ENCODE measurements around the gene PDHB. TPM values are rescaled to one million over a fixed set of nuclear protein-coding genes. Genes with fewer than 3 reads are reported as not detected.

Gene PDHB
- total and polyA plus RNA-seq, 4 donors = 50.8 to 67.6 (median 63.1) TPM

DNA sequence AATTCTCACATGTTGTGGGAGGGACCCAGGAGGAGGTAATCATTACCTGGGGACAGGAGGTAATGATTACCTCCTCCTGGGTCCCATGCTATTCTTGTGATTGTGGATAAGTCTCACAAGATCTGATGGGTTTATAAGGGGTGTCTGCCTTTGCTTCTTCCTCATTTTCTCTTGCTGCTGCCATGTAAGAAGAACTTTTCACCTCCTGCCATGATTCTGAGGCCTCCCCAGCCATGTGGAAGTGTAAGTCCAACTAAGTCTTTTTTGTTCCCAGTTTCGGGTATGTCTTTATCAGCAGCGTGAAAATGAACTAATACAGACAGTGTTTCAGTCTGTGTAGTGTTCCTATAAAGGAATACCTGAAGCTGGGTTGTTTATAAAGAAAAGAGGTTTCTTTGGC lies 45.1 kb upstream of the PDHB start:
- Histone ChIP-seq H3K27me3 (ENCODE audit: control insufficient read depth in 3 of 3, insufficient read depth in 3 of 3, low read length in 2 of 3) (no peaks in the 10 kb centered on the region), H3K9me3 (ENCODE audit: control insufficient read depth in 4 of 4, insufficient read depth in 3 of 4, low read length in 3 of 4) (no peaks in the 10 kb centered on the region), H3K27ac (ENCODE audit: low read depth in 1 of 2, low read length in 1 of 2) (no peak overlapping the region), H3K36me3 (ENCODE audit: control insufficient read depth in 4 of 4, insufficient read depth in 4 of 4, low read length in 4 of 4) (no peaks in the 10 kb centered on the region), H3K4me3 (no peak overlapping the region), H3K9ac (ENCODE audit: insufficient read depth in 1 of 2, low read length in 2 of 2) (no peak overlapping the region), H3K4me1 (ENCODE audit: control insufficient read depth in 5 of 5, insufficient read depth in 5 of 5, low read length in 5 of 5) (no peaks in the 10 kb centered on the region)
- TF ChIP-seq, protein P1, sequence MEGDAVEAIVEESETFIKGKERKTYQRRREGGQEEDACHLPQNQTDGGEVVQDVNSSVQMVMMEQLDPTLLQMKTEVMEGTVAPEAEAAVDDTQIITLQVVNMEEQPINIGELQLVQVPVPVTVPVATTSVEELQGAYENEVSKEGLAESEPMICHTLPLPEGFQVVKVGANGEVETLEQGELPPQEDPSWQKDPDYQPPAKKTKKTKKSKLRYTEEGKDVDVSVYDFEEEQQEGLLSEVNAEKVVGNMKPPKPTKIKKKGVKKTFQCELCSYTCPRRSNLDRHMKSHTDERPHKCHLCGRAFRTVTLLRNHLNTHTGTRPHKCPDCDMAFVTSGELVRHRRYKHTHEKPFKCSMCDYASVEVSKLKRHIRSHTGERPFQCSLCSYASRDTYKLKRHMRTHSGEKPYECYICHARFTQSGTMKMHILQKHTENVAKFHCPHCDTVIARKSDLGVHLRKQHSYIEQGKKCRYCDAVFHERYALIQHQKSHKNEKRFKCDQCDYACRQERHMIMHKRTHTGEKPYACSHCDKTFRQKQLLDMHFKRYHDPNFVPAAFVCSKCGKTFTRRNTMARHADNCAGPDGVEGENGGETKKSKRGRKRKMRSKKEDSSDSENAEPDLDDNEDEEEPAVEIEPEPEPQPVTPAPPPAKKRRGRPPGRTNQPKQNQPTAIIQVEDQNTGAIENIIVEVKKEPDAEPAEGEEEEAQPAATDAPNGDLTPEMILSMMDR (IDR thresholded peaks at IDR 0.05; ENCODE audit: control extremely low read depth, extremely low read depth) = no peak
- ATAC-seq (ENCODE audit: insufficient read depth, low FRiP score) = no peak
- WGBS, 2 donors = 76 to 88% methylated on average over 2 of the region's 2 CpGs
- DNase-seq = no peak

DNA sequence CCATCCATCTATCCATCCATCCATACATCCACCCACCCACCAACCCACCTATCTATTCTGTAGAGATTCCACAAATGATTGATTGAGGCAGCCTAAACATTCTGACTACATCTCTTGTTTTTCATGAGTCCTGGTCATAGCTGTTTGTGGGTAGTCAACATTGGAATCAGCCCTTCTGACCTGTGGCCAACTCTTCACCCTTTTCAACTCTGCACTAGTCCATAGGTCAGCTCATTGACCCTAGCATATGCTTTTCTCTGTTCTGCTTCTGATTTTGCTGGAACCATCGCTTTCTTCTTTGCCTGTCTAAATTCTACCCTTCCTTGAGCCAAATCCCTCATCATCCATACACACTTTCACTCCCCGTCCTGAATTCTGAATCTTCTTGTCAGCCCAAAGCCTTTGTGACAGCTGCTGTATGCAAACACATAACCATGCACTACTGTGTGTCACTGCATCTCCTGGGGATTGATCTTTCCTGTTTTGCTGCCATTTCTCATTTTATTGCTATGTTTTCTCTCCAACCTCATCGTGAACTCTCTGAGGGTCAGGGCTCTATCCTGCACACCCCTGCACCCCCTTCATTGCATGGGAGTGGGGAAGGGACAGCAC lies 41.4 kb upstream of the PDHB start:
- Histone ChIP-seq H3K4me3 (no peak overlapping the region), H3K36me3 (ENCODE audit: control insufficient read depth in 4 of 4, insufficient read depth in 4 of 4, low read length in 4 of 4) (no peaks in the 10 kb centered on the region), H3K27me3 (ENCODE audit: control insufficient read depth in 3 of 3, insufficient read depth in 3 of 3, low read length in 2 of 3) (no peaks in the 10 kb centered on the region), H3K9me3 (ENCODE audit: control insufficient read depth in 4 of 4, insufficient read depth in 3 of 4, low read length in 3 of 4) (no peaks in the 10 kb centered on the region), H3K9ac (ENCODE audit: insufficient read depth in 1 of 2, low read length in 2 of 2) (no peak overlapping the region), H3K27ac (ENCODE audit: low read depth in 1 of 2, low read length in 1 of 2) (no peak overlapping the region), H3K4me1 (ENCODE audit: control insufficient read depth in 5 of 5, insufficient read depth in 5 of 5, low read length in 5 of 5) (peaks cover 0 to 6% (median 0%) of the 10 kb centered on the region in 5 donors)
- no peak for DNase-seq
- no peak for ATAC-seq (ENCODE audit: insufficient read depth, low FRiP score)
- TF ChIP-seq, protein P1 (IDR thresholded peaks at IDR 0.05; ENCODE audit: control extremely low read depth, extremely low read depth) = no peak
- WGBS, 2 donors = 75 to 81% methylated on average over 3 of the region's 3 CpGs

GRCh38 chr3:58474348-58474911 lies 40.8 kb upstream of the PDHB start:
- DNase-seq (no peak), ATAC-seq (ENCODE audit: insufficient read depth, low FRiP score) (no peak)
- TF ChIP-seq, protein P1 (IDR thresholded peaks at IDR 0.05; ENCODE audit: control extremely low read depth, extremely low read depth) = no peak
- 80 to 94% methylated on average over 1 of the region's 1 CpG for WGBS, 2 donors
- Histone ChIP-seq H3K4me1 (ENCODE audit: control insufficient read depth in 5 of 5, insufficient read depth in 5 of 5, low read length in 5 of 5) (peaks cover 0 to 6% (median 0%) of the 10 kb centered on the region in 5 donors), H3K9ac (ENCODE audit: insufficient read depth in 1 of 2, low read length in 2 of 2) (no peak overlapping the region), H3K27me3 (ENCODE audit: control insufficient read depth in 3 of 3, insufficient read depth in 3 of 3, low read length in 2 of 3) (no peaks in the 10 kb centered on the region), H3K27ac (ENCODE audit: low read depth in 1 of 2, low read length in 1 of 2) (no peak overlapping the region), H3K4me3 (no peak overlapping the region), H3K36me3 (ENCODE audit: control insufficient read depth in 4 of 4, insufficient read depth in 4 of 4, low read length in 4 of 4) (no peaks in the 10 kb centered on the region), H3K9me3 (ENCODE audit: control insufficient read depth in 4 of 4, insufficient read depth in 3 of 4, low read length in 3 of 4) (no peaks in the 10 kb centered on the region)

All from lung (tissue), 12 donors.